WTC11 (cell line): ENCODE measurements around the gene HBG1. TPM values are rescaled to one million over a fixed set of nuclear protein-coding genes. Genes with fewer than 3 reads are reported as not detected.

ENCODE experiments used
- ATAC-seq: fragments of 200-7000 bp; cut with Tn5 transposase; 2 replicates; pipeline ENCODE4 v1.10.0; 2021; ENCODE audit warnings: mild to moderate bottlenecking, moderate library complexity
- CTCF ChIA-PET: fragments of 300-600 bp; sonication (Branson Sonifier 250); formaldehyde crosslinking; loops from one replicate; lab custom pipeline; 2021; ENCODE audit warnings: antibody characterized with exemption; lab: Charles Lee
- POLR2A ChIA-PET: fragments of 350-600 bp; sonication (Branson Sonifier 250); formaldehyde crosslinking; loops from one replicate; lab custom pipeline; 2021; ENCODE audit warnings: antibody characterized with exemption; lab: Charles Lee
- DNase-seq: peaks from one replicate; pipeline ENCODE4 v3.0.0; 2021; ENCODE audit warnings: low spot score
- H3K27ac Mint-ChIP-seq: 2 replicates; pipeline ENCODE4 v1.8.0; 2021; ENCODE audit warnings: mixed read lengths
- H3K27me3 Mint-ChIP-seq: 2 replicates; pipeline ENCODE4 v1.8.0; 2021; ENCODE audit warnings: low read depth, mild to moderate bottlenecking, moderate library complexity, mixed read lengths
- H3K36me3 Mint-ChIP-seq: 2 replicates; pipeline ENCODE4 v1.8.0; 2021; ENCODE audit warnings: mixed read lengths
- H3K4me1 Mint-ChIP-seq: 2 replicates; pipeline ENCODE4 v1.8.0; 2022; ENCODE audit warnings: mixed read lengths
- H3K4me3 Mint-ChIP-seq: 2 replicates; pipeline ENCODE4 v1.8.0; 2021; ENCODE audit warnings: mild to moderate bottlenecking, moderate library complexity, mixed read lengths
- H3K9me3 Mint-ChIP-seq: 2 replicates; pipeline ENCODE4 v1.8.0; 2021; ENCODE audit warnings: mixed read lengths
- ARID4B ChIP-seq: sonication (generic); formaldehyde crosslinking; IDR thresholded peaks from 2 replicates; pipeline ENCODE4 v1.8.0; 2023; ENCODE audit warnings: missing genetic modification reagents, mild to moderate bottlenecking, borderline replicate concordance
- ATF3 ChIP-seq: sonication (generic); formaldehyde crosslinking; conservative IDR thresholded peaks from 2 replicates; pipeline ENCODE4 v1.8.1; 2022; ENCODE audit warnings: mild to moderate bottlenecking, missing genetic modification reagents
- CBFB ChIP-seq: sonication (generic); formaldehyde crosslinking; IDR thresholded peaks from 2 replicates; pipeline ENCODE4 v1.8.1; 2022; ENCODE audit warnings: mild to moderate bottlenecking, low read depth, missing genetic modification reagents
- E2F1 ChIP-seq: sonication (generic); formaldehyde crosslinking; IDR thresholded peaks from 2 replicates; pipeline ENCODE4 v1.8.0; 2022; ENCODE audit warnings: mild to moderate bottlenecking, missing genetic modification reagents
- ESRRA ChIP-seq: sonication (generic); formaldehyde crosslinking; IDR thresholded peaks from 2 replicates; pipeline ENCODE4 v1.8.1; 2022; ENCODE audit warnings: mild to moderate bottlenecking, missing genetic modification reagents, borderline replicate concordance
- GABPB1 ChIP-seq: sonication (generic); formaldehyde crosslinking; IDR thresholded peaks from 2 replicates; pipeline ENCODE4 v1.8.1; 2023; ENCODE audit warnings: mild to moderate bottlenecking, missing genetic modification reagents
- IRF1 ChIP-seq: sonication (generic); formaldehyde crosslinking; IDR thresholded peaks from 2 replicates; pipeline ENCODE4 v1.8.0; 2023; ENCODE audit warnings: missing genetic modification reagents
- IRF2 ChIP-seq: sonication (generic); formaldehyde crosslinking; IDR thresholded peaks from 2 replicates; pipeline ENCODE4 v1.8.0; 2022; ENCODE audit warnings: low read depth, missing genetic modification reagents, borderline replicate concordance
- JAZF1 ChIP-seq: fragments of 250-450 bp; sonication (Bioruptor Pico); IDR thresholded peaks from 2 replicates; pipeline ENCODE4 v1.9.0; 2021; ENCODE audit warnings: moderate library complexity, mild to moderate bottlenecking, inconsistent platforms
- MAX ChIP-seq: sonication (generic); formaldehyde crosslinking; IDR thresholded peaks from 2 replicates; pipeline ENCODE4 v1.8.0; 2022; ENCODE audit warnings: mild to moderate bottlenecking, missing genetic modification reagents
- NFE2L1 ChIP-seq: sonication (generic); formaldehyde crosslinking; IDR thresholded peaks from 2 replicates; pipeline ENCODE4 v1.8.1; 2023; ENCODE audit warnings: missing genetic modification reagents
- NR3C1 ChIP-seq: sonication (generic); formaldehyde crosslinking; conservative IDR thresholded peaks from 2 replicates; pipeline ENCODE4 v1.8.1; 2023; ENCODE audit warnings: low read depth, mild to moderate bottlenecking, missing genetic modification reagents
- OVOL2 ChIP-seq: fragments of 250-450 bp; sonication (Bioruptor Pico); IDR thresholded peaks from 2 replicates; pipeline ENCODE4 v1.9.0; 2021; ENCODE audit warnings: mild to moderate bottlenecking, borderline replicate concordance
- PRDM15 ChIP-seq: sonication (generic); formaldehyde crosslinking; IDR thresholded peaks from 2 replicates; pipeline ENCODE4 v1.8.0; 2022; ENCODE audit warnings: missing genetic modification reagents
- RORB ChIP-seq: fragments of 250-450 bp; sonication (Bioruptor Pico); IDR thresholded peaks from 2 replicates; pipeline ENCODE4 v1.9.0; 2021; ENCODE audit warnings: mild to moderate bottlenecking
- SMAD3 ChIP-seq: sonication (generic); formaldehyde crosslinking; IDR thresholded peaks from 2 replicates; pipeline ENCODE4 v1.8.0; 2022; ENCODE audit warnings: missing genetic modification reagents, mild to moderate bottlenecking, borderline replicate concordance
- SMAD4 ChIP-seq: sonication (generic); formaldehyde crosslinking; IDR thresholded peaks from 2 replicates; pipeline ENCODE4 v1.8.0; 2022; ENCODE audit warnings: mild to moderate bottlenecking, missing genetic modification reagents
- TEAD1 ChIP-seq: sonication (generic); formaldehyde crosslinking; IDR thresholded peaks from 2 replicates; pipeline ENCODE4 v1.8.0; 2022; ENCODE audit warnings: mild to moderate bottlenecking, missing genetic modification reagents
- USF1 ChIP-seq: sonication (generic); formaldehyde crosslinking; IDR thresholded peaks from 2 replicates; pipeline ENCODE4 v1.8.0; 2022; ENCODE audit warnings: mild to moderate bottlenecking, missing genetic modification reagents
- ZBTB21 ChIP-seq: sonication (generic); formaldehyde crosslinking; IDR thresholded peaks from 2 replicates; pipeline ENCODE4 v1.8.1; 2023; ENCODE audit warnings: mild to moderate bottlenecking, missing genetic modification reagents, borderline replicate concordance
- ZNF219 ChIP-seq: sonication (generic); formaldehyde crosslinking; IDR thresholded peaks from 2 replicates; pipeline ENCODE4 v1.8.0; 2023; ENCODE audit warnings: missing genetic modification reagents, mild to moderate bottlenecking, borderline replicate concordance
- ZNF416 ChIP-seq: fragments of 250-450 bp; sonication (Bioruptor Pico); IDR thresholded peaks from 2 replicates; pipeline ENCODE4 v1.9.0; 2021; ENCODE audit warnings: mild to moderate bottlenecking, inconsistent platforms
- ZNF512 ChIP-seq: sonication (generic); formaldehyde crosslinking; IDR thresholded peaks from 2 replicates; pipeline ENCODE4 v1.8.1; 2022; ENCODE audit warnings: missing genetic modification reagents, borderline replicate concordance
- total RNA-seq: library from RNA; stranded (reverse); gene quantifications from 3 replicates; pipeline ENCODE4 v1.2.3, GENCODE V29; 2021

HBG1 gene
- total RNA-seq, 1 experiment from 2014 or later, result 3.4 TPM

- H3K36me3 Mint-ChIP-seq, result no peaks in the 10 kb centered on the region
- TF ChIP-seq E2F1 (CRISPR knock-in tag) (no peak), IRF1 (no peak), ZNF416 (CRISPR knock-in tag) (no peak), JAZF1 (CRISPR knock-in tag) (no peak), CBFB (no peak), ESRRA (CRISPR knock-in tag) (no peak), NR3C1 (CRISPR knock-in tag) (no peak), ATF3 (no peak), PRDM15 (CRISPR knock-in tag) (no peak), ARID4B (no peak), ZNF512 (no peak), SMAD4 (CRISPR knock-in tag) (no peak)
- TF ChIP-seq, all 79 proteins: peak for 0
- no peak overlapping the region for H3K4me3 Mint-ChIP-seq
- no peaks in the 10 kb centered on the region for H3K9me3 Mint-ChIP-seq
- ATAC-seq, result no peak
- ChIA-PET CTCF (no interaction called here), POLR2A (no interaction called here)
- no peaks in the 10 kb centered on the region for H3K4me1 Mint-ChIP-seq
- H3K27ac Mint-ChIP-seq, result no peak overlapping the region
- DNase-seq, result no peak
- H3K27me3 Mint-ChIP-seq, result no peaks in the 10 kb centered on the region
These were observed 16.8 kb downstream of the HBG1 start for GRCh38 chr11:5232821-5233220.

- H3K36me3 Mint-ChIP-seq, result no peaks in the 10 kb centered on the region
- H3K27ac Mint-ChIP-seq, result no peak overlapping the region
- CTCF ChIA-PET, result no interaction called here
- no peak overlapping the region for H3K4me3 Mint-ChIP-seq
- DNase-seq, result no peak
- ATAC-seq, result no peak
- no peaks in the 10 kb centered on the region for H3K9me3 Mint-ChIP-seq
- POLR2A ChIA-PET, result no interaction called here
- TF ChIP-seq USF1 (CRISPR knock-in tag) (no peak), MAX (no peak), ZNF219 (CRISPR knock-in tag) (no peak), ZBTB21 (CRISPR knock-in tag) (no peak), OVOL2 (CRISPR knock-in tag) (no peak), GABPB1 (no peak), RORB (CRISPR knock-in tag) (no peak), SMAD3 (CRISPR knock-in tag) (no peak), TEAD1 (CRISPR knock-in tag) (no peak), NFE2L1 (CRISPR knock-in tag) (no peak), IRF2 (CRISPR knock-in tag) (no peak)
- no peaks in the 10 kb centered on the region for H3K4me1 Mint-ChIP-seq
- H3K27me3 Mint-ChIP-seq, result no peaks in the 10 kb centered on the region
These were observed 17.5 kb downstream of the HBG1 start for GRCh38 chr11:5232176-5232575.
